Esophagus squamous epithelium (tissue), 5 donors: ENCODE measurements around the gene AOX1. TPM values are rescaled to one million over a fixed set of nuclear protein-coding genes. Genes with fewer than 3 reads are reported as not detected.
"Not testable (repeated sequence)": the region's sequence is repeated elsewhere in the genome, so short reads cannot be mapped to it uniquely, and the experiment has no call there.

Experiments used
- DNase-seq: peaks from one replicate; lab custom pipeline; 2025; lab: John Stamatoyannopoulos, UW
- H3K27ac ChIP-seq, 4 donors: fragments of 200-600 bp; sonication (generic); one replicate each; pipeline ENCODE4 v1.5.1; 2016 to 2019; ENCODE audit warnings: mild to moderate bottlenecking in 1 of 4
- H3K27me3 ChIP-seq, 4 donors: fragments of 200-600 bp; sonication (generic); 1 replicate in 3 of 4; 2 replicates in 1 of 4; pipeline versions ENCODE4 v1.5.1 to v1.6.0; 2017 to 2021; ENCODE audit warnings: antibody characterized with exemption in 1 of 4
- H3K36me3 ChIP-seq, 3 donors: fragments of 200-600 bp; sonication (generic); one replicate each; pipeline ENCODE4 v1.5.1; 2016 to 2019
- H3K4me1 ChIP-seq, 3 donors: fragments of 200-600 bp; sonication (generic); one replicate each; pipeline ENCODE4 v1.5.1; 2017 to 2019
- H3K4me3 ChIP-seq, 4 donors: fragments of 200-600 bp; sonication (generic); 1 replicate in 3 of 4; 2 replicates in 1 of 4; pipeline ENCODE4 v1.5.1; 2016 to 2019; ENCODE audit warnings: mild to moderate bottlenecking in 2 of 4, moderate library complexity in 1 of 4
- H3K9me3 ChIP-seq, 3 donors: fragments of 200-600 bp; sonication (generic); one replicate each; pipeline ENCODE4 v1.5.1; 2016 to 2019
- CTCF ChIP-seq, 6 experiments: fragments of 450-650 bp in 4 of 6; fragments of 200-600 bp in 2 of 6; sonication (generic) in 2 of 6; IDR thresholded peaks; one replicate each; pipeline ENCODE4 v1.5.1; 2016 to 2019; ENCODE audit warnings: antibody characterized with exemption in 6 of 6, mild to moderate bottlenecking in 4 of 6, moderate library complexity in 4 of 6
- POLR2A ChIP-seq, 4 donors: fragments of 450-650 bp; IDR thresholded peaks; one replicate each; pipeline ENCODE4 v1.6.1; 2017; ENCODE audit warnings: antibody characterized with exemption in 4 of 4, mild to moderate bottlenecking in 4 of 4, moderate library complexity in 3 of 4
- WGBS, 2 donors: methylation state at CpG; one replicate each; pipeline ENCODE4 v1.1.5; 2018; 5-methylcytosine and 5-hydroxymethylcytosine counted together
- intact Hi-C: fragments of 100-400 bp; cut with DNase I; formaldehyde crosslinking; loops from one replicate; pipeline ENCODE4 v1.15.0; 2022
- total RNA-seq, 4 donors: library from RNA; depleted of rRNA; stranded (reverse); fragments of >200 nt; gene quantifications; one replicate each; pipeline ENCODE4 v1.1.0, GENCODE V29; 2016
- donor health status: DM: yes; HTN: yes; CAD: no.

AOX1 gene
- total RNA-seq, 4 donors from 2014 or later, result 3.2 to 69.4 (median 14.6) TPM

DNA sequence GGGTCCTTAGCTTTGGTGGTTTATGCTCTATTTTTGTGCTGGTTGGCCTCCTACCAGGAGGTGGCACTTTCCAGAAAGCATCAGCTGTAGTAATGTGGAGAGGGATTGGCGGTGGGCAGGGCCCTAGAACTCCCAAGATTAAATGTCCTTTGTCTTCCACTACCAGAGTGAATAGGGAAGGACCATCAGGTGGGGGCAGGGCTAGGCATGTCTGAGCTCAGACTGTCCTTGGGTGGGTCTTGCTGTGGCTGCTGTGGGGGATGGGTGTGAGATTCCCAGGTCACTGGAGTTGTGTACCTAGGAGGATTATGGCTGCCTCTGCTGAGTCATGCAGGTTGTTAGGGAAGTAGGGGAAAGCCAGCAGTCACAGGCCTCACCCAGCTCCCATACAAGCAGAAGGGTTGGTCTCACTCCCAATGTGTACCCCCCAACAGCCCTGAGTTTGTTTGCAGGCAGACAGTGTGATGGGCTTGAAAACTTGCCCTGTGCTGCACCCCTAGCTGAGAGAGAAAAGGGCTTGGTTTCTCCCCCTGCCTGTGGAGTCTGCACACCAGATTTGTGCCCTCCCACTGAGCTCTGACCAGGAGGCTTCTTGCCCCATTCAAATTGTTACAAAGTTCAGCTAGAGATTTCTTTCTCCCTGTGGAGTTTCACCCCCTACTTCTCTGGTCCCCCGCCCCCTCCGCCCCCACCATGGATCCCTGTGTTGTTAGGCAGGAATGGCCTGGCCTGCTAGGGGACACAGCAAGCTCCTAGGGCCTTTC, 62.9 kb downstream of the AOX1 start:
- H3K4me3 ChIP-seq, intact Hi-C loops, DNase-seq, H3K9me3 ChIP-seq, H3K27me3 ChIP-seq: not testable (repeated sequence)
- whole genome bisulfite sequencing, 2 donors, result 82 to 100% methylated on average over 1 to 2 of the region's 3 CpGs
- Histone ChIP-seq H3K4me1 (peaks cover 0 to 13% (median 0%) of the 10 kb centered on the region in 3 donors), H3K27ac (peak overlapping the region in 2 of 4 donors; percentile 13 to 20), H3K36me3 (peaks cover 0 to 16% (median 0%) of the 10 kb centered on the region in 3 donors)
- peak in 1 of 6 experiments; percentile 10 for TF ChIP-seq CTCF (IDR thresholded peaks at IDR 0.05)

- peaks cover 0 to 13% (median 0%) of the 10 kb centered on the region in 3 donors for H3K4me1 ChIP-seq
- no peak for DNase-seq
- H3K36me3 ChIP-seq, result peaks cover 0 to 16% (median 0%) of the 10 kb centered on the region in 3 donors
- H3K9me3 ChIP-seq, result no peaks in the 10 kb centered on the region
- no peaks in the 10 kb centered on the region for H3K27me3 ChIP-seq
- no peak overlapping the region for H3K27ac ChIP-seq
- TF ChIP-seq CTCF (IDR thresholded peaks at IDR 0.05), result no peak
- no peak for TF ChIP-seq POLR2A (IDR thresholded peaks at IDR 0.05)
- intact Hi-C loops, result no loop called here
- H3K4me3 ChIP-seq, result no peak overlapping the region
- WGBS, 2 donors, result 66 to 79% methylated on average over 2 to 3 of the region's 3 CpGs
Observed at GRCh38 chr2:200649724-200650123, 63.9 kb downstream of the AOX1 start.

DNA sequence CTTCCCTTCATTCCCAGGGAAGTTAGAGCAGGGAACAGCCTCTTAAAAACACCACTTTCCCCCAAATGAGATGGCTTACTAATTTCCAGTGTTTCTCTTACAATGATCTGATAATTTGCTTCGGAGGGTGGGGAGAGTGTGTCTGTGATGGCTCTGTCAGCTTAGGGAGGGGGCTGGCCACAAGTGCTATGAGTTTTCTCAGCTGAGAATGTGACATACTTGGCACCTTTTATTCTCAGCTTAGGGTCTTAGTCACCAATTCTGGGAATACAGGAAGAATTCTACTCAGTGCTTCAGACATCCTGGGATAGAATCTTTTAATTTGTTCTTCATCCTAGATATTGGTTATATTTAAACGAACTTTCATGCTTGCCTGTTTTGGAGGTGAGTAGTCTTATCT, 64.4 kb downstream of the AOX1 start:
- intact Hi-C loops, result no loop called here
- no peak for DNase-seq
- H3K4me1 ChIP-seq, result peaks cover 0 to 13% (median 0%) of the 10 kb centered on the region in 3 donors
- TF ChIP-seq POLR2A (IDR thresholded peaks at IDR 0.05) (no peak), CTCF (IDR thresholded peaks at IDR 0.05) (no peak)
- H3K4me3 ChIP-seq, result no peak overlapping the region
- H3K36me3 ChIP-seq, result peaks cover 0 to 16% (median 0%) of the 10 kb centered on the region in 3 donors
- no peaks in the 10 kb centered on the region for H3K27me3 ChIP-seq
- H3K9me3 ChIP-seq, result no peaks in the 10 kb centered on the region
- WGBS, 2 donors, result 48 to 80% methylated on average over 2 of the region's 2 CpGs
- H3K27ac ChIP-seq, result no peak overlapping the region

DNA sequence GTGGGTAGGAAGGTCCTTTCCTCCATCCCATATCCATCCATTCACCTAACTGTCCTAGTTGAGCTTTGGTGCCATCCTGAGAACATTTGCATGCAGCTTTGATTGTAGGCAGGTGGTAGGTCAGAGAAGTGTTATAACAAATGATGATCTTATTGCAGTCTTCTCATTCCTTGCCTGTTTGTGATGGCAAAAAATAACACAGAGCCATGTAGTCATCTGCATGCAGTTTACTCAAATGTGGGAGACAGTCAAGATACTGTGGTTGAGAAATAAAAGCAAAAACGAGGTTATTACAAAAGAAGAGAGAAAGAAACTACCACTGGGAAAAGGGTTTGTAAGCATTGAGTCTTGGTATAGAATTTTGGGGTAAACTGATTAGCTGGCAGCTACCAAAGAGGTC, 66.3 kb downstream of the AOX1 start:
- no peak for DNase-seq
- no peak overlapping the region for H3K27ac ChIP-seq
- 38 to 68% methylated on average over 1 of the region's 1 CpG for WGBS, 2 donors
- H3K4me1 ChIP-seq, result peaks cover 0 to 13% (median 0%) of the 10 kb centered on the region in 3 donors
- intact Hi-C loops, result no loop called here
- peaks cover 0 to 16% (median 0%) of the 10 kb centered on the region in 3 donors for H3K36me3 ChIP-seq
- no peak for TF ChIP-seq CTCF (IDR thresholded peaks at IDR 0.05)
- H3K9me3 ChIP-seq, result no peaks in the 10 kb centered on the region
- no peak overlapping the region for H3K4me3 ChIP-seq
- no peaks in the 10 kb centered on the region for H3K27me3 ChIP-seq

DNA sequence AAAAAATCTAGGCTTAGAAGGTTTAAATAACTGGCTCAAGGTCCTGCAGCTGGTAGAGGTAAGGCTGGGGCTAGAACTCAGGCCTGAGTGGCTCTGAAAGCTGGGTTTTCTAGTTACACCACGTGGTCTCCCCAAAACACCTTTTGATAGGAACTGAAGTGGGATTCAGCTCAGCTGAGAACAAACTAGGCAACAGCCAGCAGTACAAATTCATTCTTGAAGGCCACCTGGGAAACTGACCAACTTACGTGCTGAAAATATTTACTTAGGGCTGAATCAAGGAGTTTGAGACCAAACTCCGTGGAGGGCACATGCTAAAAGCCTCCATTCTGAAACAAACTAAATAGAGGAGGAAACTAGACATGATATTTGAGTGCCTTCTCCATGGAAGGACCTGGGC, 67.2 kb downstream of the AOX1 start:
- intact Hi-C loops, result no loop called here
- no peak for DNase-seq
- TF ChIP-seq POLR2A (IDR thresholded peaks at IDR 0.05) (no peak), CTCF (IDR thresholded peaks at IDR 0.05) (no peak)
- Histone ChIP-seq H3K36me3 (peaks cover 0 to 16% (median 0%) of the 10 kb centered on the region in 3 donors), H3K4me1 (peaks cover 0 to 13% (median 0%) of the 10 kb centered on the region in 3 donors), H3K27me3 (no peaks in the 10 kb centered on the region), H3K9me3 (no peaks in the 10 kb centered on the region), H3K27ac (no peak overlapping the region), H3K4me3 (no peak overlapping the region)
- 61 to 64% methylated on average over 3 of the region's 3 CpGs for WGBS, 2 donors
